ENCODE data around the gene SMG5.

SMG5 gene

GRCh38 chr1:156247460-156248322 lies 34.9 kb downstream of the SMG5 start, which contains the start of gene PAQR6:
Gene PAQR6 (minus strand): TSS chr1:156248056. CDS start chr1:156246731, 1,325 bp downstream.
- in situ Hi-C loops (cut with MboI; ENCODE audit: low sequenced_read_pairs, unreplicated experiment) = no loop called here
- TF ChIP-seq CTCF (IDR thresholded peaks at IDR 0.05; ENCODE audit: borderline replicate concordance, control extremely low read depth, extremely low read depth, insufficient read depth, missing control alignments) = no peak
- DNase-seq (ENCODE audit: low spot score) = no peak

- DNase-seq (ENCODE audit: low spot score) = no peak
- no peak for TF ChIP-seq CTCF (IDR thresholded peaks at IDR 0.05; ENCODE audit: borderline replicate concordance, control extremely low read depth, extremely low read depth, insufficient read depth, missing control alignments)
- in situ Hi-C loops (cut with MboI; ENCODE audit: low sequenced_read_pairs, unreplicated experiment) = no loop called here
These were observed 35.7 kb downstream of the SMG5 start for GRCh38 chr1:156246781-156247459.

- TF ChIP-seq CTCF (IDR thresholded peaks at IDR 0.05; ENCODE audit: borderline replicate concordance, control extremely low read depth, extremely low read depth, insufficient read depth, missing control alignments) = no peak
- in situ Hi-C loops (cut with MboI; ENCODE audit: low sequenced_read_pairs, unreplicated experiment) = no loop called here
- DNase-seq (ENCODE audit: low spot score) = peak; percentile 52
These were observed 36.3 kb downstream of the SMG5 start for GRCh38 chr1:156246241-156246780.

- in situ Hi-C loops (cut with MboI; ENCODE audit: low sequenced_read_pairs, unreplicated experiment) = no loop called here
- DNase-seq (ENCODE audit: low spot score) = peak; percentile 79
- no peak for TF ChIP-seq CTCF (IDR thresholded peaks at IDR 0.05; ENCODE audit: borderline replicate concordance, control extremely low read depth, extremely low read depth, insufficient read depth, missing control alignments)
These were observed 37.0 kb downstream of the SMG5 start for GRCh38 chr1:156245451-156246232.

- no peak for DNase-seq (ENCODE audit: low spot score)
- TF ChIP-seq CTCF (IDR thresholded peaks at IDR 0.05; ENCODE audit: borderline replicate concordance, control extremely low read depth, extremely low read depth, insufficient read depth, missing control alignments) = no peak
- in situ Hi-C loops (cut with MboI; ENCODE audit: low sequenced_read_pairs, unreplicated experiment) = no loop called here
These were observed 37.9 kb downstream of the SMG5 start for GRCh38 chr1:156244712-156245111.

- TF ChIP-seq CTCF (IDR thresholded peaks at IDR 0.05; ENCODE audit: borderline replicate concordance, control extremely low read depth, extremely low read depth, insufficient read depth, missing control alignments) = no peak
- DNase-seq (ENCODE audit: low spot score) = no peak
These were observed 38.5 kb downstream of the SMG5 start for GRCh38 chr1:156244126-156244525.

More at GRCh38 chr1:156244126-156244525, 38.5 kb downstream of the SMG5 start:
- in situ Hi-C loops (cut with MboI; ENCODE audit: low sequenced_read_pairs, unreplicated experiment) = no loop called here
